H1 (cell line): Measurements from ENCODE around the gene NCEH1. TPM values are rescaled to one million over a fixed set of nuclear protein-coding genes. Genes with fewer than 3 reads are reported as not detected.

Source experiments
- CTCF ChIA-PET: fragments of 300-600 bp; sonication (Branson Sonifier 250); formaldehyde crosslinking; loops from one replicate; lab custom pipeline; 2021; ENCODE audit not compliant: partially characterized antibody; lab: Charles Lee
- POLR2A ChIA-PET: fragments of 300-600 bp; sonication (Branson Sonifier 250); formaldehyde crosslinking; loops from one replicate; lab custom pipeline; 2021; ENCODE audit warnings: inconsistent platforms; ENCODE audit not compliant: partially characterized antibody; lab: Charles Lee
- DNase-seq, 2 experiments: peaks; one replicate each; pipeline versions ENCODE4 v3.0.0 to v3.0.0-alpha.2; 2010 to 2022; ENCODE audit warnings: low spot score in 2 of 2, low read depth in 1 of 2, mixed read lengths in 1 of 2
- FAIRE-seq: peaks from 2 replicates; lab custom pipeline; 2011; peaks lifted over from hg19 to GRCh38; lab: Jason Lieb, UNC
- H2AFZ ChIP-seq: 2 replicates; pipeline ENCODE4 v1.8.1; 2012; ENCODE audit warnings: low read length, inconsistent platforms
- H2AK5ac ChIP-seq: 2 replicates; pipeline ENCODE4 v1.6.1; 2013; ENCODE audit warnings: low read depth, low read length
- H2BK120ac ChIP-seq: replicated peaks from 2 replicates; pipeline ENCODE3; 2013; ENCODE audit warnings: low read depth, low read length, inconsistent platforms
- H2BK12ac ChIP-seq: 2 replicates; pipeline ENCODE4 v1.6.1; 2013; ENCODE audit warnings: low read depth, low read length
- H2BK15ac ChIP-seq: 2 replicates; pipeline ENCODE4 v1.6.1; 2013; ENCODE audit warnings: low read length
- H2BK20ac ChIP-seq: 2 replicates; pipeline ENCODE4 v1.6.1; 2013; ENCODE audit warnings: low read length
- H2BK5ac ChIP-seq: 2 replicates; pipeline ENCODE4 v1.6.1; 2013; ENCODE audit warnings: low read depth, low read length
- H3K14ac ChIP-seq: 2 replicates; pipeline ENCODE4 v1.6.1; 2013; ENCODE audit warnings: inconsistent platforms; ENCODE audit not compliant: insufficient read length
- H3K18ac ChIP-seq: 2 replicates; pipeline ENCODE4 v1.6.1; 2013; ENCODE audit warnings: low read length; ENCODE audit errors: extremely low read depth
- H3K23ac ChIP-seq: 2 replicates; pipeline ENCODE4 v1.6.1; 2013; ENCODE audit warnings: inconsistent platforms; ENCODE audit not compliant: insufficient read length
- H3K23me2 ChIP-seq: 2 replicates; pipeline ENCODE4 v1.6.1; 2013; ENCODE audit warnings: low read depth, low read length
- H3K27ac ChIP-seq: 2 replicates; pipeline ENCODE4 v1.6.1; 2011; ENCODE audit warnings: low read depth, low read length, inconsistent platforms
- H3K27me3 ChIP-seq, 4 experiments: replicated peaks in 1 of 4; 1 replicate in 1 of 4; 2 replicates in 3 of 4; pipeline versions ENCODE4 v1.6.1 to v1.8.1; 2011 to 2013; ENCODE audit warnings: low read length in 3 of 4, mild to moderate bottlenecking in 3 of 4, inconsistent platforms in 2 of 4, mixed read lengths in 2 of 4, moderate library complexity in 1 of 4; ENCODE audit not compliant: control insufficient read depth in 3 of 4, insufficient read depth in 3 of 4; ENCODE audit errors: extremely low read depth in 1 of 4
- H3K36me3 ChIP-seq, 4 experiments: 2 replicates each; pipeline versions ENCODE4 v1.6.1 to v1.8.1; 2011 to 2013; ENCODE audit warnings: mild to moderate bottlenecking in 4 of 4, low read length in 3 of 4, moderate library complexity in 2 of 4, control low read depth in 1 of 4, inconsistent platforms in 1 of 4; ENCODE audit not compliant: insufficient read depth in 4 of 4, control insufficient read depth in 2 of 4
- H3K4ac ChIP-seq: replicated peaks from 2 replicates; pipeline ENCODE3; 2013; ENCODE audit warnings: low read length, low read depth, mixed read lengths, inconsistent platforms; ENCODE audit not compliant: insufficient read length
- H3K4me1 ChIP-seq, 4 experiments: replicated peaks in 1 of 4; 1 replicate in 1 of 4; 2 replicates in 3 of 4; pipeline versions ENCODE4 v1.6.1 to v1.8.1; 2011 to 2013; ENCODE audit warnings: low read length in 3 of 4, inconsistent platforms in 2 of 4, mixed read lengths in 1 of 4; ENCODE audit not compliant: insufficient read depth in 4 of 4, control insufficient read depth in 3 of 4
- H3K4me2 ChIP-seq, 2 experiments: 2 replicates each; pipeline versions ENCODE4 v1.6.1 to v1.8.1; 2011 to 2013; ENCODE audit warnings: low read depth in 2 of 2, low read length in 2 of 2, control low read depth in 1 of 2, inconsistent platforms in 1 of 2, mild to moderate bottlenecking in 1 of 2; ENCODE audit not compliant: insufficient read depth in 1 of 2
- H3K4me3 ChIP-seq, 4 experiments: fragments of 200-600, 300-600 bp in 1 of 4; sonication (generic), shearing (Covaris generic), sonication (Bioruptor Twin) in 1 of 4; 2 replicates each; pipeline versions ENCODE4 v1.5.1 to v1.8.1; 2011 to 2016; ENCODE audit warnings: low read length in 4 of 4, low read depth in 3 of 4, control low read depth in 2 of 4, inconsistent platforms in 2 of 4, mild to moderate bottlenecking in 2 of 4, mixed read lengths in 1 of 4, moderate library complexity in 1 of 4; ENCODE audit not compliant: insufficient read depth in 2 of 4; ENCODE audit errors: extremely low read depth in 1 of 4
- H3K56ac ChIP-seq: replicated peaks from 2 replicates; pipeline ENCODE3; 2013; ENCODE audit warnings: low read depth, mild to moderate bottlenecking, mixed read lengths, low read length, inconsistent platforms; ENCODE audit not compliant: insufficient read length
- H3K79me1 ChIP-seq: 2 replicates; pipeline ENCODE4 v1.6.1; 2013; ENCODE audit warnings: low read depth, low read length, control low read depth
- H3K79me2 ChIP-seq, 2 experiments: 2 replicates each; pipeline versions ENCODE4 v1.6.1 to v1.8.1; 2012 to 2013; ENCODE audit warnings: low read length in 2 of 2, mild to moderate bottlenecking in 2 of 2, inconsistent platforms in 1 of 2; ENCODE audit not compliant: insufficient read depth in 2 of 2, control insufficient read depth in 1 of 2
- H3K9ac ChIP-seq, 4 experiments: replicated peaks in 1 of 4; 1 replicate in 1 of 4; 2 replicates in 3 of 4; pipeline versions ENCODE4 v1.6.1 to v1.8.1; 2011 to 2013; ENCODE audit warnings: low read depth in 3 of 4, low read length in 3 of 4, control low read depth in 2 of 4, mild to moderate bottlenecking in 2 of 4, moderate library complexity in 2 of 4, inconsistent platforms in 1 of 4; ENCODE audit errors: extremely low read depth in 1 of 4
- H3K9me3 ChIP-seq, 2 experiments: 2 replicates each; pipeline versions ENCODE4 v1.6.1 to v1.8.1; 2012 to 2013; ENCODE audit warnings: mild to moderate bottlenecking in 2 of 2, moderate library complexity in 2 of 2, control low read depth in 1 of 2, inconsistent platforms in 1 of 2, low read depth in 1 of 2, low read length in 1 of 2, mixed read lengths in 1 of 2; ENCODE audit not compliant: insufficient read depth in 2 of 2
- H4K20me1 ChIP-seq, 2 experiments: replicated peaks in 1 of 2; 2 replicates each; pipeline versions ENCODE3 to v1.8.1; 2011 to 2013; ENCODE audit warnings: inconsistent platforms in 2 of 2, low read length in 2 of 2, mild to moderate bottlenecking in 1 of 2; ENCODE audit not compliant: insufficient read depth in 2 of 2, control insufficient read depth in 1 of 2
- H4K5ac ChIP-seq: 2 replicates; pipeline ENCODE4 v1.6.1; 2013; ENCODE audit warnings: low read length, low read depth, mixed read lengths, inconsistent platforms; ENCODE audit not compliant: insufficient read length
- H4K8ac ChIP-seq: 2 replicates; pipeline ENCODE4 v1.8.0; 2013; ENCODE audit warnings: mild to moderate bottlenecking, moderate library complexity, low read length, inconsistent platforms; ENCODE audit not compliant: insufficient read depth; ENCODE audit errors: extremely low read depth
- H4K91ac ChIP-seq: replicated peaks from 2 replicates; pipeline ENCODE3; 2013; ENCODE audit warnings: low read length, mixed read lengths, inconsistent platforms; ENCODE audit not compliant: insufficient read length
- GABPA ChIP-seq: IDR thresholded peaks from 2 replicates; pipeline ENCODE4 v1.6.1; 2011; ENCODE audit warnings: mild to moderate bottlenecking, low read length, moderate library complexity, borderline replicate concordance; ENCODE audit not compliant: insufficient read depth
- JUN ChIP-seq: IDR thresholded peaks from 2 replicates; pipeline ENCODE4 v1.6.1; 2011; ENCODE audit warnings: low read depth, mild to moderate bottlenecking, improper control_type of control experiment, low read length
- JUND ChIP-seq: IDR thresholded peaks from 2 replicates; pipeline ENCODE4 v1.6.1; 2011; ENCODE audit warnings: mild to moderate bottlenecking, improper control_type of control experiment, low read length
- KDM5A ChIP-seq: fragments of 200-600 bp; IDR thresholded peaks from 2 replicates; pipeline ENCODE4 v1.7.1; 2012; ENCODE audit warnings: mild to moderate bottlenecking, low read length, inconsistent platforms, mixed read lengths
- POU5F1 ChIP-seq: IDR thresholded peaks from 2 replicates; pipeline ENCODE4 v1.6.1; 2011; ENCODE audit warnings: low read depth, mild to moderate bottlenecking, low read length, moderate library complexity
- RBBP5 ChIP-seq: IDR thresholded peaks from 2 replicates; pipeline ENCODE4 v1.7.1; 2012; ENCODE audit warnings: low read depth, mild to moderate bottlenecking, inconsistent platforms, low read length, moderate library complexity, borderline replicate concordance
- RFX5 ChIP-seq: IDR thresholded peaks from 2 replicates; pipeline ENCODE4 v1.6.1; 2011; ENCODE audit warnings: low read depth, low read length, improper control_type of control experiment, borderline replicate concordance
- SUZ12 ChIP-seq: fragments of 200-600 bp; sonication (generic); IDR thresholded peaks from 2 replicates; pipeline ENCODE4 v1.6.1; 2012; ENCODE audit warnings: mild to moderate bottlenecking, inconsistent platforms, low read length, moderate library complexity, mixed read lengths
- ZNF274 ChIP-seq: IDR thresholded peaks from 2 replicates; pipeline ENCODE4 v1.7.0; 2012; ENCODE audit warnings: low read length, borderline replicate concordance; ENCODE audit errors: extremely low read depth
- WGBS, 2 experiments: shearing (Covaris generic) in 1 of 2; methylation state at CpG; one replicate each; pipeline versions ENCODE4 v1.1.6 to v1.1.7; 2013 to 2015; ENCODE audit warnings: low lambda C conversion rate in 2 of 2, mixed read lengths in 2 of 2, inconsistent platforms in 1 of 2, low coverage in 1 of 2, missing lambda C conversion rate in 1 of 2; ENCODE audit not compliant: insufficient replicate concordance in 2 of 2, insufficient coverage in 1 of 2, insufficient read length in 1 of 2; ENCODE audit errors: extremely low coverage in 1 of 2, missing lambda C conversion rate in 1 of 2; 5-methylcytosine and 5-hydroxymethylcytosine counted together
- polyA plus RNA-seq, 7 experiments: library from polyadenylated mRNA; depleted of rRNA in 3 of 7; stranded (reverse) in 5 of 7; unstranded in 2 of 7; fragments of >200 nt in 5 of 7; fragments of 200-250 nt in 2 of 7; gene quantifications; 1 replicate in 5 of 7; 2 replicates in 1 of 7; 4 replicates in 1 of 7; pipeline versions ENCODE4 v1.2.1 to v1.2.3, GENCODE V29; 2011 to 2013; ENCODE audit warnings: missing spikeins in 2 of 7, mixed read lengths in 2 of 7
- total RNA-seq: library from RNA; stranded (reverse); fragmentation: NEBNext Ultra II Directional; extraction: Animal tissue kit (Norgen Biotek cat#: 25700); gene quantifications from 2 replicates; pipeline ENCODE4 v1.2.1, GENCODE V29; 2021

NCEH1 gene
- total and polyA plus RNA-seq, 2 of the 8 experiments (the other 6 are each of a cell fraction or from before 2014, with no cell fraction given), result 2.2 to 6.4 TPM

GRCh38 chr3:172609750-172610149 is 101.1 kb downstream of the NCEH1 start:
- H3K18ac ChIP-seq, result no peak overlapping the region
- H3K56ac ChIP-seq, result no peak overlapping the region
- WGBS, 2 experiments, result 97% methylated on average over 6 of the region's 6 CpGs; no CpG with 5 or more reads in 1 of the 2 experiments
- H3K4ac ChIP-seq, result no peak overlapping the region
- H2BK15ac ChIP-seq, result no peak overlapping the region
- no peak for FAIRE-seq
- no peak overlapping the region for H2AK5ac ChIP-seq
- H3K4me1 ChIP-seq, result peaks cover 0 to 8% (median 2%) of the 10 kb centered on the region in 4 experiments; a peak in 3 of 7 replicates
- POLR2A ChIA-PET, result no interaction called here
- peaks cover 2% of the 10 kb centered on the region in 2 experiments; a peak in 1 of 4 replicates for H3K9me3 ChIP-seq
- H4K5ac ChIP-seq, result no peak overlapping the region
- no peak overlapping the region for H2BK12ac ChIP-seq
- H3K14ac ChIP-seq, result no peak overlapping the region
- no peak overlapping the region for H3K9ac ChIP-seq
- no peak overlapping the region for H2BK120ac ChIP-seq
- no peak for DNase-seq
- no peaks in the 10 kb centered on the region for H3K23me2 ChIP-seq
- H3K79me2 ChIP-seq, result no peaks in the 10 kb centered on the region
- no peaks in the 10 kb centered on the region for H3K27me3 ChIP-seq
- H3K4me2 ChIP-seq, result no peak overlapping the region
- H4K20me1 ChIP-seq, result no peaks in the 10 kb centered on the region
- H4K91ac ChIP-seq, result no peak overlapping the region
- H4K8ac ChIP-seq, result no peak overlapping the region
- CTCF ChIA-PET, result interaction anchor here (0.7 to 6.7 kb wide), 5 partner anchors 14 to 148 kb away, joined by 3 to 50 read pairs (median 3); no protein-coding TSS in a partner anchor
- no peaks in the 10 kb centered on the region for H3K36me3 ChIP-seq
- no peak overlapping the region for H2BK5ac ChIP-seq
- H2BK20ac ChIP-seq, result no peak overlapping the region
- H2AFZ ChIP-seq, result no peak overlapping the region
- no peak overlapping the region for H3K23ac ChIP-seq
- H3K79me1 ChIP-seq, result no peaks in the 10 kb centered on the region
- no peak overlapping the region for H3K27ac ChIP-seq
- H3K4me3 ChIP-seq, result no peak overlapping the region
- TF ChIP-seq GABPA (no peak), POU5F1 (no peak), JUND (no peak), RBBP5 (no peak), ZNF274 (no peak), JUN (no peak), RFX5 (no peak), KDM5A (no peak), SUZ12 (no peak)
